Retina (tissue), 1 donor: ENCODE data around the gene PIGH.
"Not testable (repeated sequence)": the region's sequence is repeated elsewhere in the genome, so short reads cannot be mapped to it uniquely, and the experiment has no call there.

Source experiments
- DNase-seq: peaks from one replicate; pipeline ENCODE4 v3.0.0-alpha.2; 2016

Gene PIGH

GRCh38 chr14:67599698-67600561 is at the start of gene PIGH:
PIGH (minus strand) TSS chr14:67600268; CDS start chr14:67600203, 65 bp downstream.
- DNase-seq, result peak; percentile 96

GRCh38 chr14:67646131-67646530 is 46.1 kb upstream of the PIGH start:
- DNase-seq, result no peak

GRCh38 chr14:67645414-67645813 is 45.3 kb upstream of the PIGH start:
- DNase-seq, result no peak

- DNase-seq, result no peak
Observed at GRCh38 chr14:67644428-67644827, 44.4 kb upstream of the PIGH start.

- no peak for DNase-seq
Observed at GRCh38 chr14:67643713-67644112, 43.6 kb upstream of the PIGH start.

- DNase-seq, result no peak
Observed at GRCh38 chr14:67641902-67642749, 42.1 kb upstream of the PIGH start.

- no peak for DNase-seq
Observed at GRCh38 chr14:67641480-67641879, 41.4 kb upstream of the PIGH start.

GRCh38 chr14:67638642-67639041 is 38.6 kb upstream of the PIGH start:
- DNase-seq, result no peak

GRCh38 chr14:67636361-67636919 is 36.4 kb upstream of the PIGH start:
- no peak for DNase-seq

- no peak for DNase-seq
Observed at GRCh38 chr14:67633451-67634147, 33.5 kb upstream of the PIGH start.

- no peak for DNase-seq
Observed at GRCh38 chr14:67630938-67631337, 30.9 kb upstream of the PIGH start.

GRCh38 chr14:67630186-67630585 is 30.1 kb upstream of the PIGH start:
- DNase-seq, result no peak

GRCh38 chr14:67627519-67627918 is 27.5 kb upstream of the PIGH start:
- DNase-seq, result no peak

GRCh38 chr14:67626131-67626530 is 26.1 kb upstream of the PIGH start:
- DNase-seq, result not testable (repeated sequence)

- DNase-seq, result no peak
Observed at GRCh38 chr14:67623114-67623513, 23.0 kb upstream of the PIGH start.

GRCh38 chr14:67622675-67623074 is 22.6 kb upstream of the PIGH start:
- no peak for DNase-seq

GRCh38 chr14:67620217-67620785 is 20.2 kb upstream of the PIGH start:
- peak; percentile 74 for DNase-seq

GRCh38 chr14:67619446-67620216 is 19.6 kb upstream of the PIGH start, which contains the start of gene ARG2:
ARG2 (plus strand) TSS chr14:67619920; CDS start chr14:67619978, 58 bp downstream.
- DNase-seq, result peak; percentile 91

- DNase-seq, result peak; percentile 63
Observed at GRCh38 chr14:67618617-67619063, 18.6 kb upstream of the PIGH start.

- DNase-seq, result no peak
Observed at GRCh38 chr14:67610491-67610890, 10.4 kb upstream of the PIGH start.

GRCh38 chr14:67609642-67610310 is 9.7 kb upstream of the PIGH start:
- no peak for DNase-seq
